ENCODE data around the gene CDC42BPG.

Gene CDC42BPG

GRCh38 chr11:64857485-64857884, 13.0 kb upstream of the CDC42BPG start:
- no peak for DNase-seq (ENCODE audit: low spot score)
- TF ChIP-seq CTCF (IDR thresholded peaks at IDR 0.05; ENCODE audit: extremely low read depth, missing control alignments) = no peak

- no peak for DNase-seq (ENCODE audit: low spot score)
- no peak for TF ChIP-seq CTCF (IDR thresholded peaks at IDR 0.05; ENCODE audit: extremely low read depth, missing control alignments)
Measured at GRCh38 chr11:64856382-64857227, 12.2 kb upstream of the CDC42BPG start.

GRCh38 chr11:64855596-64856304, 11.3 kb upstream of the CDC42BPG start:
- no peak for DNase-seq (ENCODE audit: low spot score)
- TF ChIP-seq CTCF (IDR thresholded peaks at IDR 0.05; ENCODE audit: extremely low read depth, missing control alignments) = no peak

GRCh38 chr11:64854534-64855502, 10.4 kb upstream of the CDC42BPG start:
- DNase-seq (ENCODE audit: low spot score) = no peak
- TF ChIP-seq CTCF (IDR thresholded peaks at IDR 0.05; ENCODE audit: extremely low read depth, missing control alignments) = no peak

GRCh38 chr11:64854157-64854533, 9.7 kb upstream of the CDC42BPG start:
- TF ChIP-seq CTCF (IDR thresholded peaks at IDR 0.05; ENCODE audit: extremely low read depth, missing control alignments) = no peak
- DNase-seq (ENCODE audit: low spot score) = no peak

GRCh38 chr11:64853709-64854108, 9.3 kb upstream of the CDC42BPG start:
- TF ChIP-seq CTCF (IDR thresholded peaks at IDR 0.05; ENCODE audit: extremely low read depth, missing control alignments) = no peak
- no peak for DNase-seq (ENCODE audit: low spot score)
